HG02884 (cell line): Measurements from ENCODE around the gene IKZF1.

Source experiments
- ATAC-seq: cut with Tn5 transposase; IDR thresholded peaks from one replicate; pipeline ENCODE4 v1.9.1; 2021; ENCODE audit warnings: mild to moderate bottlenecking, moderate library complexity; ENCODE audit not compliant: unreplicated experiment

Gene IKZF1

GRCh38 chr7:50436133-50436806 lies 131.8 kb downstream of the IKZF1 start:
- ATAC-seq = no peak

GRCh38 chr7:50446542-50446960 lies 142.0 kb downstream of the IKZF1 start:
- ATAC-seq = peak; percentile 31

- ATAC-seq = peak; percentile 42
Measured at GRCh38 chr7:50448823-50449222, 144.3 kb downstream of the IKZF1 start.

GRCh38 chr7:50449501-50449880 lies 145.0 kb downstream of the IKZF1 start:
- no peak for ATAC-seq

- peak; percentile 71 for ATAC-seq
Measured at GRCh38 chr7:50449881-50450589, 145.5 kb downstream of the IKZF1 start, which contains the start of gene FIGNL1. Gene FIGNL1, minus strand, starts transcription at chr7:50450350. Its CDS starts 3,063 bp downstream, at chr7:50447287.

- ATAC-seq = peak; percentile 11
Measured at GRCh38 chr7:50450590-50451032, 146.1 kb downstream of the IKZF1 start.
